ENCODE data around the gene PRKCH.

The PRKCH gene

DNA sequence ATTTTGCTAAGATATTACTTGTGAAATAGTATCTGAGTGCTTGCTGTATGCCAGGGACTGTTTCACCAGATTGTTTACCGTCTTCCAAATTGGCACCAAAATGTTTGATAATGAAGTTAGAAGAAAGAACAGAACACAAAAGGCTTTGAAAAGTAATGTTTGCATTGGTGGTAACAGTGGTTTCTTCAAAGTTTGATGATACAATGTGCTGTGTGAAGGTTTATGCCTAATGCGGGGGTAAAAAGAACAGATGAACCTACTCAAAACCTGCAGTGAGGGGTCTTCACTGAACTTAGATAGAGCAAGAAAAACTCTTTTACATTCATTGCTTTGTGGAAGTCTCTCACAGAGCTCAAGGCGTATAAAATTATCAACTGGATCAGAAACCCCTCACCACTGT lies 76.2 kb downstream of the PRKCH start:
- no peak overlapping the region for H2AFZ ChIP-seq (ENCODE audit: low read depth, low read length)
- no peak overlapping the region for H3K4me2 ChIP-seq (ENCODE audit: low read length)
- H3K9ac ChIP-seq (ENCODE audit: low read length) = no peak overlapping the region
- H3K27me3 ChIP-seq (ENCODE audit: low read depth, low read length) = peaks cover 9% of the 10 kb centered on the region; the same call in 1 of the 2 replicates
- no peaks in the 10 kb centered on the region for H4K20me1 ChIP-seq (ENCODE audit: insufficient read depth, low read length)
- TF ChIP-seq EZH2phosphoT487 (IDR thresholded peaks at IDR 0.05; ENCODE audit: low read depth) = no peak
- TF ChIP-seq CTCF (IDR thresholded peaks at IDR 0.05; ENCODE audit: low read depth, low read length) = no peak
- H3K9me3 ChIP-seq (ENCODE audit: insufficient read depth, low read length) = no peaks in the 10 kb centered on the region
- no peaks in the 10 kb centered on the region for H3K36me3 ChIP-seq (replicated peaks; ENCODE audit: low read depth, low read length)
- H3K4me3 ChIP-seq (ENCODE audit: low read length) = no peak overlapping the region
- H3K79me2 ChIP-seq (ENCODE audit: low read length) = no peaks in the 10 kb centered on the region
- no peaks in the 10 kb centered on the region for H3K4me1 ChIP-seq (ENCODE audit: low read length)
- no peak overlapping the region for H3K27ac ChIP-seq (ENCODE audit: low read length)

- no peak for TF ChIP-seq EZH2phosphoT487 (IDR thresholded peaks at IDR 0.05; ENCODE audit: low read depth)
- TF ChIP-seq CTCF (IDR thresholded peaks at IDR 0.05; ENCODE audit: low read depth, low read length) = no peak
- no peaks in the 10 kb centered on the region for H3K4me1 ChIP-seq (ENCODE audit: low read length)
Observed at GRCh38 chr14:61398221-61398620, 76.8 kb downstream of the PRKCH start.

GRCh38 chr14:61399365-61399764 lies 78.0 kb downstream of the PRKCH start:
- H3K27ac ChIP-seq (ENCODE audit: low read length) = no peak overlapping the region
- TF ChIP-seq EZH2phosphoT487 (IDR thresholded peaks at IDR 0.05; ENCODE audit: low read depth) (no peak), CTCF (IDR thresholded peaks at IDR 0.05; ENCODE audit: low read depth, low read length) (no peak)
- no peak overlapping the region for H3K4me2 ChIP-seq (ENCODE audit: low read length)
- no peak overlapping the region for H3K9ac ChIP-seq (ENCODE audit: low read length)
- no peaks in the 10 kb centered on the region for H3K9me3 ChIP-seq (ENCODE audit: insufficient read depth, low read length)
- H3K4me1 ChIP-seq (ENCODE audit: low read length) = no peaks in the 10 kb centered on the region
- H3K79me2 ChIP-seq (ENCODE audit: low read length) = no peaks in the 10 kb centered on the region
- no peaks in the 10 kb centered on the region for H4K20me1 ChIP-seq (ENCODE audit: insufficient read depth, low read length)
- H3K27me3 ChIP-seq (ENCODE audit: low read depth, low read length) = peaks cover 9% of the 10 kb centered on the region; the same call in 1 of the 2 replicates
- H3K36me3 ChIP-seq (replicated peaks; ENCODE audit: low read depth, low read length) = no peaks in the 10 kb centered on the region
- no peak overlapping the region for H2AFZ ChIP-seq (ENCODE audit: low read depth, low read length)
- H3K4me3 ChIP-seq (ENCODE audit: low read length) = no peak overlapping the region

More at GRCh38 chr14:61398221-61398620, 76.8 kb downstream of the PRKCH start:
- no peak overlapping the region for H3K9ac ChIP-seq (ENCODE audit: low read length)
- H3K9me3 ChIP-seq (ENCODE audit: insufficient read depth, low read length) = no peaks in the 10 kb centered on the region
- H2AFZ ChIP-seq (ENCODE audit: low read depth, low read length) = no peak overlapping the region
- no peak overlapping the region for H3K4me2 ChIP-seq (ENCODE audit: low read length)
- no peaks in the 10 kb centered on the region for H3K79me2 ChIP-seq (ENCODE audit: low read length)
- peaks cover 9% of the 10 kb centered on the region; the same call in 1 of the 2 replicates for H3K27me3 ChIP-seq (ENCODE audit: low read depth, low read length)
- H3K36me3 ChIP-seq (replicated peaks; ENCODE audit: low read depth, low read length) = no peaks in the 10 kb centered on the region
- no peaks in the 10 kb centered on the region for H4K20me1 ChIP-seq (ENCODE audit: insufficient read depth, low read length)
- H3K4me3 ChIP-seq (ENCODE audit: low read length) = no peak overlapping the region
- H3K27ac ChIP-seq (ENCODE audit: low read length) = no peak overlapping the region

DNA sequence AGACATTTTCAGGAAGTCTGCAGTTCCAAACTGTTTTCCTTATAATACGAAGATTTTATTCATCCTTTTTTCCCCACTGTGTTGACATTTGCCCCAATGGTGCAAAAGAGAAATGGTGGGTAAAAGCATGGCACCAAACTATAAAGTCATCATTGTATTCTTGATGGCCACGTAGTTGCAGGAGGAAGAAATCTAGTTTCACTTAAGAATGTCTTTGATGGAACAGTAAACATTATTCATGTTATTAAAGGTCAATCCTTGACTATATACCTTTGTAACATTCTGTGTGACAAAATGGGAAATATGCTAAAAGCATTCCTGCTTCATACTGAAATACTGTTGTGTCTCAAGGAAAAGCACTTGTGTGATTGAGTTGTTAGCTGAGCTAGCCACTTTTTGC lies 80.1 kb downstream of the PRKCH start:
- no peaks in the 10 kb centered on the region for H3K36me3 ChIP-seq (replicated peaks; ENCODE audit: low read depth, low read length)
- no peak overlapping the region for H3K4me3 ChIP-seq (ENCODE audit: low read length)
- H4K20me1 ChIP-seq (ENCODE audit: insufficient read depth, low read length) = no peaks in the 10 kb centered on the region
- no peak overlapping the region for H2AFZ ChIP-seq (ENCODE audit: low read depth, low read length)
- H3K27me3 ChIP-seq (ENCODE audit: low read depth, low read length) = peaks cover 9% of the 10 kb centered on the region; the same call in 1 of the 2 replicates
- TF ChIP-seq EZH2phosphoT487 (IDR thresholded peaks at IDR 0.05; ENCODE audit: low read depth) (no peak), CTCF (IDR thresholded peaks at IDR 0.05; ENCODE audit: low read depth, low read length) (no peak)
- H3K9me3 ChIP-seq (ENCODE audit: insufficient read depth, low read length) = no peaks in the 10 kb centered on the region
- no peaks in the 10 kb centered on the region for H3K79me2 ChIP-seq (ENCODE audit: low read length)
- H3K27ac ChIP-seq (ENCODE audit: low read length) = no peak overlapping the region
- H3K4me1 ChIP-seq (ENCODE audit: low read length) = no peaks in the 10 kb centered on the region
- H3K9ac ChIP-seq (ENCODE audit: low read length) = no peak overlapping the region
- H3K4me2 ChIP-seq (ENCODE audit: low read length) = no peak overlapping the region
